Peyer's patch (tissue), 4 donors: Measurements from ENCODE around the gene ALG3.

Source experiments
- CTCF ChIP-seq, 6 experiments: fragments of 450-650 bp in 4 of 6; fragments of 200-600 bp in 2 of 6; sonication (generic) in 1 of 6; IDR thresholded peaks; one replicate each; pipeline ENCODE4 v1.5.1; 2017 to 2019; ENCODE audit warnings: antibody characterized with exemption in 6 of 6, mild to moderate bottlenecking in 3 of 6, moderate library complexity in 1 of 6
- POLR2A ChIP-seq, 2 donors: fragments of 450-650 bp; IDR thresholded peaks; one replicate each; pipeline ENCODE4 v1.5.1; 2017; ENCODE audit warnings: antibody characterized with exemption in 2 of 2, mild to moderate bottlenecking in 2 of 2, moderate library complexity in 2 of 2

GRCh38 chr3:184222521-184222920 lies 26.2 kb downstream of the ALG3 start:
- TF ChIP-seq CTCF (IDR thresholded peaks at IDR 0.05) (no peak), POLR2A (IDR thresholded peaks at IDR 0.05) (no peak)
